Astrocyte of the spinal cord (primary cell): Measurements from ENCODE around the gene C17orf114.
A peak's percentile ranks its signal among the peaks of the same experiment; 100 is the strongest.

ENCODE experiments used
- DNase-seq: peaks from one replicate; pipeline ENCODE4 v3.0.0; 2011; ENCODE audit warnings: low read depth, low spot score
- H3K4me3 ChIP-seq: 2 replicates; pipeline ENCODE4 v1.5.1; 2011; ENCODE audit warnings: low read depth, mild to moderate bottlenecking, low read length, moderate library complexity
- CTCF ChIP-seq: IDR thresholded peaks from 2 replicates; pipeline ENCODE4 v1.5.1; 2012; ENCODE audit warnings: low read depth, mild to moderate bottlenecking, low read length, inconsistent platforms
- in situ Hi-C: cut with HindIII; loops from 2 replicates; pipeline ENCODE4 v1.10.0; 2017; ENCODE audit warnings: low sequenced_read_pairs

The C17orf114 gene

GRCh38 chr17:4812690-4813089 lies 10.6 kb upstream of the C17orf114 start:
- in situ Hi-C loops = no loop called here
- DNase-seq = no peak
- no peak overlapping the region for H3K4me3 ChIP-seq
- TF ChIP-seq CTCF = no peak

- no peak overlapping the region for H3K4me3 ChIP-seq
- in situ Hi-C loops = no loop called here
- no peak for DNase-seq
- no peak for TF ChIP-seq CTCF
Measured at GRCh38 chr17:4811471-4811870, 9.3 kb upstream of the C17orf114 start.

- in situ Hi-C loops = no loop called here
- no peak for DNase-seq
- TF ChIP-seq CTCF = no peak
- no peak overlapping the region for H3K4me3 ChIP-seq
Measured at GRCh38 chr17:4810696-4811290, 8.7 kb upstream of the C17orf114 start.

- in situ Hi-C loops = no loop called here
- TF ChIP-seq CTCF = no peak
- H3K4me3 ChIP-seq = no peak overlapping the region
- no peak for DNase-seq
Measured at GRCh38 chr17:4808378-4808767, 6.2 kb upstream of the C17orf114 start.

DNA sequence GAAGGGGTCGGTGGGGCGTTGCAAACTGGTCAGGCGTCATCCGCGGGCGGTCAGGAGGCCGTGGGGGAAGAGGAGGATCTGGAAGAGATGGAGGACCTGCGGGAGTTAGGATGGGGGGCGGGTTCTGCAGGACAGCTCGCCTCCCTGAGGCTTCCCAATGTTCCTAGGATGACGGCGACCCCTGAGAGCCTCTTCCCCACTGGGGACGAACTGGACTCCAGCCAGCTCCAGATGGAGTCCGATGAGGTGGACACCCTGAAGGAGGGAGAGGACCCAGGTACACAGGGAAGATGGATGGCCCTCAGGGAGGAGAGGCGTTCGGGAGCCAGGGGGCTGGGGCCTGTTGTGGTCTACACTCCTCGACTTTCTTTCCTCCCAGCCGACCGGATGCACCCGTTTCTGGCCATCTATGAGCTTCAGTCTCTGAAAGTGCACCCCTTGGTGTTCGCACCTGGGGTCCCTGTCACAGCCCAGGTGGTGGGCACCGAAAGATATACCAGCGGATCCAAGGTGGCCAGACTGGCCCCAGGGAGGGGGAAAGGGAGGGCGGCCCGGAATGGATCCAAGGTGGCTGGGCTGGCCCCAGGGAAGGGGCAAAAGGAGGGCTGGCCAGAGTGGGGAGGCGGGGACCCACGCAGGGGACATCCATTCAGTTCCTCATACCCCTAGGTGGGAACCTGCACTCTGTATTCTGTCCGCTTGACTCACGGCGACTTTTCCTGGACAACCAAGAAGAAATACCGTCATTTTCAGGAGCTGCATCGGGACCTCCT lies 5.7 kb upstream of the C17orf114 start:
- in situ Hi-C loops = no loop called here
- peak overlapping the region; percentile 65 for H3K4me3 ChIP-seq
- DNase-seq = no peak
- TF ChIP-seq CTCF = no peak

DNA sequence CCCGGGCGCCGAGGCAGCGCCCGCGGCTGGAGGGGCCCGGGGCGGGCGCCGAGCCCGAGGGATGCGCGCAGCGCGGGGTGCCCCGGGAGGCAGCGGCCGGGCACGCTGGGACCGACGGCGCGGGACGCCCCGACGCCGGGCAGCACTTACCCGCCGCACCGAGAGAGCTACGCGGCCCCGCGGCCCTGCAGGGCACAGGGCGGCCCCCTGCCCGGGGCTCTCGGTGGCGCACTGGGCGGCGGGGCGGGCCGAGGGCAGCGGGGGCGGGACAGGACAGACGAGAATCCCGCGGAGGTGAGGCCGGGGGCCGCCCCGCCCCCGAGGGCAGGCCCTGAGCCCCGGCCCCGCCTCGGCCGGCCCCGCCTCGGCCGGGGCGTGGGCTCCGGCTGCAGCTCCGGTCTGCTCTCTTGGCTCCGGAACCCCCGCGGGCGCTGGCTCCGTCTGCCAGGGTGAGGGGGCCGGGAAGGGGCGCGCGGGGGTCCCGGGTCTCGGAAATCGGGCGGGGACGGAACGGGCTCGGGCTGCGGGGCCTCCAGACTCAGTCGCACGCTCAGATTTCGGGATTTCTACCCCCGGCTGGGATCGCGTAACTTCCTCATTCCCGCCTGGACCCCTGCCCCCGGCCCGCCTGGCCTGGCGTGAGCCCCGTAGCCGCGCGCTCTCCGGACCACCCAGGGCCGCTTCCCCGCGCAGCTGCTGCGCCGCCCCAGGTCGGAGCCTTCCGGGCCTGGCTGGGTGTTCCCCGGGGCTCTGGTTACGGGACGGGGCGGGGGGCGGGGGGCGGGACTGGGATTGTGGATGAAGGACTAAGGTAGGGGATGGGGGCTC lies 4.9 kb upstream of the C17orf114 start, which contains the start of gene PLD2:
Gene PLD2, plus strand, starts transcription at position 376 of the 828 bp plus-strand sequence. CDS start 621 bp downstream, outside the sequence.
- TF ChIP-seq CTCF = no peak
- H3K4me3 ChIP-seq = peak within 1 kb of the TSS; percentile 65
- in situ Hi-C loops = no loop called here
- DNase-seq = peak; percentile 65
